ENCODE measurements around the gene SDCCAG8.
A peak's percentile ranks its signal among the peaks of the same experiment; 100 is the strongest.

Gene SDCCAG8

DNA sequence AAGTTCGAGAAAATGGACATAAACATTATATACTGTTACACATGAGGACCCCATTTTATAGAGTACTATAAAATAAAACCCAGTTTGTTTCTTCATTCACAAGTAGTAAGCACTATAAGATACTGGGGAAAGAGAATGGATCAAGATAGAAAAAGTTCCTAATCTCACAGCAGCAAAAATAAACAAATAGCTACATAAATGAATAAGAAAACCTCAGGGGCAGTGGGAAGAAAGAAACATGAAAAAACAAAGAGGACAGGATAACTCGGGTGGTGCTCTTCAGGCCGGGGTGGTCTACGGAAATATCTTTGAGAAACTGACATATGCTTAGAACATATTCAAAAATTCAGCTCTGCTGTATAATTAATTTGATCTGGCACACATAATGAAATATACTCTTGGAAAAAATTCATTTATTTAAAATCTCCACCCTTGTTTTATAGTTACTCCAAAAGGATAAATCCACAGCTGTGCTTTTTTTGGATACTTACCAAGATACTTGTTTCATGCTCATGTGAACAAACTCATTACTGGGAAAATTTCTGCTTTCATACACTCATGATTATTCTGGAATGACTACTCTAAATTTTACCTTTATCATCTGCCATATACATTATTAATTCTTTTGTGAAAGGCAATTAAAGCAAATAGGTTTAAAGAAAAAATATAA, 20.7 kb upstream of the SDCCAG8 start:
- no peak overlapping the region for H3K4me3 ChIP-seq (ENCODE audit: low read depth, low read length)
- TF ChIP-seq, protein P1, sequence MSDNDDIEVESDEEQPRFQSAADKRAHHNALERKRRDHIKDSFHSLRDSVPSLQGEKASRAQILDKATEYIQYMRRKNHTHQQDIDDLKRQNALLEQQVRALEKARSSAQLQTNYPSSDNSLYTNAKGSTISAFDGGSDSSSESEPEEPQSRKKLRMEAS (IDR thresholded peaks at IDR 0.05; ENCODE audit: low read depth, low read length): no peak
- TF ChIP-seq MYC (IDR thresholded peaks at IDR 0.05; ENCODE audit: low read depth, low read length) (no peak), POLR2A (IDR thresholded peaks at IDR 0.05; ENCODE audit: extremely low read depth, insufficient read length) (no peak)
- TF ChIP-seq, protein P2, sequence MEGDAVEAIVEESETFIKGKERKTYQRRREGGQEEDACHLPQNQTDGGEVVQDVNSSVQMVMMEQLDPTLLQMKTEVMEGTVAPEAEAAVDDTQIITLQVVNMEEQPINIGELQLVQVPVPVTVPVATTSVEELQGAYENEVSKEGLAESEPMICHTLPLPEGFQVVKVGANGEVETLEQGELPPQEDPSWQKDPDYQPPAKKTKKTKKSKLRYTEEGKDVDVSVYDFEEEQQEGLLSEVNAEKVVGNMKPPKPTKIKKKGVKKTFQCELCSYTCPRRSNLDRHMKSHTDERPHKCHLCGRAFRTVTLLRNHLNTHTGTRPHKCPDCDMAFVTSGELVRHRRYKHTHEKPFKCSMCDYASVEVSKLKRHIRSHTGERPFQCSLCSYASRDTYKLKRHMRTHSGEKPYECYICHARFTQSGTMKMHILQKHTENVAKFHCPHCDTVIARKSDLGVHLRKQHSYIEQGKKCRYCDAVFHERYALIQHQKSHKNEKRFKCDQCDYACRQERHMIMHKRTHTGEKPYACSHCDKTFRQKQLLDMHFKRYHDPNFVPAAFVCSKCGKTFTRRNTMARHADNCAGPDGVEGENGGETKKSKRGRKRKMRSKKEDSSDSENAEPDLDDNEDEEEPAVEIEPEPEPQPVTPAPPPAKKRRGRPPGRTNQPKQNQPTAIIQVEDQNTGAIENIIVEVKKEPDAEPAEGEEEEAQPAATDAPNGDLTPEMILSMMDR (IDR thresholded peaks at IDR 0.05; ENCODE audit: low read depth, low read length): no peak
- no peak for DNase-seq (ENCODE audit: low read depth)

DNA sequence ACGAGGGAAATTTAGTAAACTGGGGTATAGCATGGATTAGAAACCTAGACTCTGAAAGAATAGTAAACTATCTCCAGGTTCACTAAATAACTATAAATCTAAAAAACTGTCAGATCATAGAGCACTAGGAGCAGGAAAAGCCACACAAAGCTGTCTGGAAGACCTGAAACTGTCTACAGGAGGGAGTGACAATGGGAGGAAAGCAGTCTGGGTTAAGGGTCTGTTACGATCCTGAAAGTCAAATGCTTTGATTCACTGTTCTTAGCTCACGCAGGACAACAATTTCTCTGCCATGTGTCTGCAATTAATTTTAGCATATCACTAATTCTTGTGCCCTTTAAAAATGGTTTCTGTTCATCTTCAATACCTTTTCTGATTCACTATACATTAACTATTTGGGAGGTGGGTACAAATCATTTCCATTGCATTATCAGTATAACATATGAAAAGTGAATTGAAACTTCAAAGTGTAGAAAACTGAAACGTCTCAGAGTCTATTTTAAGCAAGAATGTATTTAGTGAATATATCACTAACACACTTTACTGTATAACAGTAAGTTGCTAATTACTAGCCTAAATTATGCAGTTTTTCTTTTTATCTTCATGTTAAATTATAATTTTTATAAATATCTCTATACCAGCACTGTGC, 19.1 kb upstream of the SDCCAG8 start:
- TF ChIP-seq POLR2A (IDR thresholded peaks at IDR 0.05; ENCODE audit: extremely low read depth, insufficient read length): no peak
- TF ChIP-seq, protein P1 (IDR thresholded peaks at IDR 0.05; ENCODE audit: low read depth, low read length): no peak
- TF ChIP-seq, protein P2 (IDR thresholded peaks at IDR 0.05; ENCODE audit: low read depth, low read length): no peak
- TF ChIP-seq MYC (IDR thresholded peaks at IDR 0.05; ENCODE audit: low read depth, low read length): no peak
- no peak overlapping the region for H3K4me3 ChIP-seq (ENCODE audit: low read depth, low read length)
- no peak for DNase-seq (ENCODE audit: low read depth)

DNA sequence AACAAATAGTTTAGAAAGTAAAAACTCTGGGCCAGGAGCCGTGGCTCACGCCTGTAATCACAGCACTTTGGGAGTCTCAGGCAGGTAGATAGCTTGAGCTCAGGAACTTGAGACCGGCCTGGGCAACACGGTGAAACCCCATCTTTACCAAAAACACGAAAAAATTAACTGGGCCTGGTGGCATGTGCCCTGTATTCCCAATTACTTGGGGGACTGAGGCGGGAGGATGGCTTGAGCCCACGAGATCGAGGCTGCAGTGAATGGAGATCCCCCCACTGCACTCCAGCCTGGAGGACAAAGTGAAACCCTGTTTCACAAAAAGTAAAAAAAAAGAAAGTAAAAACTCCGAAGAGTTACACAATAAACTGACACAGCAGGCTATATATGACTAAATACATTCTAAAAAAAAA, 11.4 kb upstream of the SDCCAG8 start:
- TF ChIP-seq, protein P1 (IDR thresholded peaks at IDR 0.05; ENCODE audit: low read depth, low read length): no peak
- TF ChIP-seq, protein P2 (IDR thresholded peaks at IDR 0.05; ENCODE audit: low read depth, low read length): no peak
- peak; percentile 34 for DNase-seq (ENCODE audit: low read depth)
- no peak overlapping the region for H3K4me3 ChIP-seq (ENCODE audit: low read depth, low read length)

DNA sequence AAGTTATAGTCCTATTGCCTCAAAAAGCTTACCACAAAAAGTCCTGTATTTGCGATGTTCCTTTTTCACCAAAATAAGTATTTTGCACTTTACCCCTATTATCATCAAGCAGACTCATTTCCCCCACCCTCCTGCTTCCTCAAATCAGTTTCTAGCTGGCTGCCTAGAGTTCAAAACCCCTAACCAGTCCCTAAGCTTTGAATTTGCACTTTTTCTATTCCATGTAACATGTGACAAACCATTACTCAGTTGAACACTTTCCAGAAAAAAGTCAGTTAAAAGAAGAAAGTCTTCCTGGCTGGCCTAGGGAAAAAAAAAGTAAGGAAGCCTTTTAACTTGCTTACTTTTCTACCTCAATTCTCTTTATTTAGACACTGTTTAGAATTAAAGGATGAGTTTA, 8.9 kb upstream of the SDCCAG8 start:
- TF ChIP-seq, protein P1 (IDR thresholded peaks at IDR 0.05; ENCODE audit: low read depth, low read length): no peak
- no peak for TF ChIP-seq MYC (IDR thresholded peaks at IDR 0.05; ENCODE audit: low read depth, low read length)
- TF ChIP-seq, protein P2 (IDR thresholded peaks at IDR 0.05; ENCODE audit: low read depth, low read length): no peak
- TF ChIP-seq POLR2A (IDR thresholded peaks at IDR 0.05; ENCODE audit: extremely low read depth, insufficient read length): no peak
- DNase-seq (ENCODE audit: low read depth): peak; percentile 58
- no peak overlapping the region for H3K4me3 ChIP-seq (ENCODE audit: low read depth, low read length)

DNA sequence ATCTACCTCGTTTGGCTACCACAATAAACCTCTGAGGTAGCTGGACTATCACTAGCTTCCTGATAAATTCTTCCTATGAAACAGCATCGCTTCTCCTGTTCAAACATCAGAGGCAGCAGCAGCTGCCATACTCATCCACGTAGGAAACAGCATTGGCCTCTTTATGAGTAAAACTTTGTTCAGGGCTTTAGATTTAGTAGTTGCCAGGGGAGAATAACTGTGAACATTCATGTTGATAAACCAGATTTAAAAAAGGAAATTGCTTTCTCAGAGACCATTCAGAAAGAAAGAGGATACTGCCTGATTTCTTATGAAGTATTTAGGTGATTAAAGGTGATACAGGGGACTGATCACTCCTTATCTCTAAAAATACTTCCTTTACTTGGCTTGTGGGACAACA, 7.9 kb upstream of the SDCCAG8 start:
- TF ChIP-seq MYC (IDR thresholded peaks at IDR 0.05; ENCODE audit: low read depth, low read length) (no peak), POLR2A (IDR thresholded peaks at IDR 0.05; ENCODE audit: extremely low read depth, insufficient read length) (no peak)
- TF ChIP-seq, protein P1 (IDR thresholded peaks at IDR 0.05; ENCODE audit: low read depth, low read length): no peak
- TF ChIP-seq, protein P2 (IDR thresholded peaks at IDR 0.05; ENCODE audit: low read depth, low read length): no peak
- no peak for DNase-seq (ENCODE audit: low read depth)
- no peak overlapping the region for H3K4me3 ChIP-seq (ENCODE audit: low read depth, low read length)
